GM12878 (cell line): ENCODE measurements around the gene FABP6. TPM values are rescaled to one million over a fixed set of nuclear protein-coding genes. Genes with fewer than 3 reads are reported as not detected.

Experiments
- ATAC-seq: fragments of 200-7000 bp; cut with Tn5 transposase; 3 replicates; pipeline ENCODE4 v1.9.1; 2020; ENCODE audit warnings: mild to moderate bottlenecking, moderate library complexity
- BruUV-seq: library from RNA; stranded (reverse); fragments of 400-500 nt; replicated peaks from 2 replicates; lab custom pipeline; 2021; lab: Mats Ljungman, UMichigan
- CTCF ChIA-PET: fragments of 300-600 bp; sonication (Branson Sonifier 250); formaldehyde crosslinking; extraction: SDS; loops from one replicate; lab custom pipeline; 2021; ENCODE audit warnings: inconsistent platforms; lab: Yijun Ruan, JAX
- POLR2A ChIA-PET: fragments of 350-600 bp; formaldehyde crosslinking; extraction: SDS; loops from one replicate; lab custom pipeline; 2021; ENCODE audit warnings: inconsistent platforms; lab: Charles Lee
- RAD21 ChIA-PET: fragments of 300-600 bp; sonication (Branson Sonifier 250); formaldehyde crosslinking; loops from one replicate; lab custom pipeline; 2023; ENCODE audit warnings: antibody characterized with exemption; ENCODE audit not compliant: unreplicated experiment; lab: Charles Lee
- SMC1A ChIA-PET: fragments of 300-600 bp; sonication (Branson Sonifier 250); formaldehyde crosslinking; loops from one replicate; lab custom pipeline; 2023; ENCODE audit not compliant: unreplicated experiment, uncharacterized antibody; lab: Charles Lee
- DNase-seq: peaks from one replicate; pipeline ENCODE4 v3.0.0-alpha.2; 2011; ENCODE audit warnings: low read depth, low spot score
- FAIRE-seq: peaks from 3 replicates; lab custom pipeline; 2011; peaks lifted over from hg19 to GRCh38; lab: Jason Lieb, UNC
- H2AFZ ChIP-seq: 2 replicates; pipeline ENCODE4 v1.6.0; 2011; ENCODE audit warnings: low read depth, low read length, control low read depth; ENCODE audit not compliant: control insufficient read depth
- H3K27ac ChIP-seq: 2 replicates; pipeline ENCODE4 v1.5.1; 2011; ENCODE audit warnings: control low read depth; ENCODE audit not compliant: control insufficient read depth, insufficient read depth
- H3K27me3 ChIP-seq, 2 experiments: replicated peaks in 1 of 2; 2 replicates each; pipeline versions ENCODE4 v1.6.0 to v1.6.1; 2011; ENCODE audit warnings: low read length in 1 of 2; ENCODE audit not compliant: control insufficient read depth in 2 of 2, insufficient read depth in 2 of 2
- H3K36me3 ChIP-seq, 2 experiments: 2 replicates each; pipeline ENCODE4 v1.5.1; 2011; ENCODE audit warnings: low read length in 1 of 2; ENCODE audit not compliant: control insufficient read depth in 2 of 2, insufficient read depth in 2 of 2
- H3K4me1 ChIP-seq: 2 replicates; pipeline ENCODE4 v1.6.1; 2011; ENCODE audit warnings: mild to moderate bottlenecking, low read length, moderate library complexity, mixed read lengths; ENCODE audit not compliant: control insufficient read depth, insufficient read depth
- H3K4me2 ChIP-seq: 2 replicates; pipeline ENCODE4 v1.6.0; 2011; ENCODE audit warnings: control low read depth; ENCODE audit not compliant: control insufficient read depth, insufficient read depth
- H3K4me3 ChIP-seq: fragments of 200-600 bp; sonication (generic); 2 replicates; pipeline ENCODE4 v1.5.1; 2016
- H3K79me2 ChIP-seq: 2 replicates; pipeline ENCODE4 v1.6.0; 2011; ENCODE audit warnings: low read length; ENCODE audit not compliant: control insufficient read depth, insufficient read depth
- H3K9ac ChIP-seq: 2 replicates; pipeline ENCODE4 v1.8.0; 2011; ENCODE audit warnings: low read length, control low read depth, mixed read lengths; ENCODE audit not compliant: control insufficient read depth, insufficient read depth
- H3K9me3 ChIP-seq: replicated peaks from 3 replicates; pipeline ENCODE4 v1.5.1; 2011; ENCODE audit warnings: mild to moderate bottlenecking, low read length; ENCODE audit not compliant: control insufficient read depth, insufficient read depth
- H4K20me1 ChIP-seq: 2 replicates; pipeline ENCODE4 v1.6.0; 2011; ENCODE audit not compliant: control insufficient read depth, insufficient read depth
- ASH2L ChIP-seq: fragments of 300-600, 200-600 bp; sonication (generic); IDR thresholded peaks from 2 replicates; pipeline ENCODE4 v1.6.1; 2017; ENCODE audit warnings: low read depth, mild to moderate bottlenecking, borderline replicate concordance
- ATF7 ChIP-seq: fragments of 450-650 bp; IDR thresholded peaks from 2 replicates; pipeline ENCODE4 v1.6.1; 2016; ENCODE audit warnings: low read depth, mild to moderate bottlenecking
- BCL3 ChIP-seq: IDR thresholded peaks from 2 replicates; pipeline ENCODE4 v1.6.1; 2011; ENCODE audit warnings: borderline replicate concordance, low read depth, mild to moderate bottlenecking, moderate library complexity, low read length; ENCODE audit not compliant: insufficient read depth, poor library complexity, severe bottlenecking
- CBX3 ChIP-seq: fragments of 200-600 bp; sonication (generic); IDR thresholded peaks from 2 replicates; pipeline ENCODE4 v1.6.1; 2016; ENCODE audit warnings: low read depth, borderline replicate concordance
- CEBPZ ChIP-seq: fragments of 150-350 bp; IDR thresholded peaks from 2 replicates; pipeline ENCODE4 v1.6.1; 2016; ENCODE audit warnings: low read depth, low read length
- DPF2 ChIP-seq: fragments of 450-650 bp; IDR thresholded peaks from 2 replicates; pipeline ENCODE4 v1.6.1; 2017; ENCODE audit warnings: mild to moderate bottlenecking
- FOXM1 ChIP-seq: IDR thresholded peaks from 2 replicates; pipeline ENCODE4 v1.6.1; 2012; ENCODE audit warnings: low read depth, mild to moderate bottlenecking, inconsistent platforms, low read length, moderate library complexity
- GATAD2B ChIP-seq: fragments of 450-650 bp; conservative IDR thresholded peaks from 2 replicates; pipeline ENCODE4 v1.6.1; 2017; ENCODE audit warnings: low read depth, mild to moderate bottlenecking, moderate library complexity
- MXI1 ChIP-seq: fragments of 150-350 bp; IDR thresholded peaks from 2 replicates; pipeline ENCODE4 v1.6.1; 2011; ENCODE audit warnings: low read depth, mild to moderate bottlenecking, inconsistent platforms, low read length, improper control_type of control experiment
- MYB ChIP-seq: fragments of 150-350 bp; IDR thresholded peaks from 2 replicates; pipeline ENCODE4 v1.6.1; 2014; ENCODE audit warnings: mild to moderate bottlenecking, low read depth, low read length, borderline replicate concordance
- NR2F1 ChIP-seq: fragments of 450-650 bp; conservative IDR thresholded peaks from 2 replicates; pipeline ENCODE4 v1.6.1; 2017; ENCODE audit warnings: mild to moderate bottlenecking
- SMAD5 ChIP-seq: IDR thresholded peaks from 2 replicates; pipeline ENCODE4 v1.6.1; 2016; ENCODE audit warnings: antibody characterized with exemption, low read depth
- SREBF2 ChIP-seq: IDR thresholded peaks from 2 replicates; pipeline ENCODE4 v1.6.1; 2012; ENCODE audit warnings: mild to moderate bottlenecking, low read length
- TCF12 ChIP-seq: IDR thresholded peaks from 2 replicates; pipeline ENCODE4 v1.6.1; 2011; ENCODE audit warnings: low read depth, mild to moderate bottlenecking, low read length
- TCF3 ChIP-seq: IDR thresholded peaks from 2 replicates; pipeline ENCODE4 v1.6.1; 2012; ENCODE audit warnings: low read depth, mild to moderate bottlenecking, low read length, borderline replicate concordance; ENCODE audit not compliant: insufficient read depth
- USF2 ChIP-seq: IDR thresholded peaks from 2 replicates; pipeline ENCODE4 v1.6.1; 2011; ENCODE audit warnings: low read depth, low read length, improper control_type of control experiment, borderline replicate concordance
- ZBTB33 ChIP-seq: fragments of 450-650 bp; IDR thresholded peaks from 2 replicates; pipeline ENCODE4 v1.6.1; 2017; ENCODE audit warnings: mild to moderate bottlenecking
- ZNF207 ChIP-seq: fragments of 450-650 bp; IDR thresholded peaks from 2 replicates; pipeline ENCODE4 v1.6.1; 2014; ENCODE audit warnings: antibody characterized with exemption, mild to moderate bottlenecking, borderline replicate concordance
- ZSCAN29 ChIP-seq: fragments of 450-650 bp; IDR thresholded peaks from 2 replicates; pipeline ENCODE4 v1.6.1; 2017; ENCODE audit warnings: mild to moderate bottlenecking, moderate library complexity
- WGBS: methylation state at CpG from one replicate; pipeline ENCODE4 v1.1.6; 2016; ENCODE audit warnings: low lambda C conversion rate; ENCODE audit not compliant: insufficient replicate concordance, insufficient coverage; ENCODE audit errors: missing lambda C conversion rate; 5-methylcytosine and 5-hydroxymethylcytosine counted together
- in situ Hi-C: fragments of 300-500 bp; cut with MboI; formaldehyde crosslinking; loops from 9 replicates; pipeline ENCODE4 v1.14.3; 2018; ENCODE audit warnings: mixed read lengths
- intact Hi-C: fragments of 100-400 bp; cut with micrococcal nuclease; formaldehyde crosslinking; loops from one replicate; pipeline ENCODE4 v1.14.2; 2022; ENCODE audit not compliant: unreplicated experiment
- polyA plus RNA-seq, 11 experiments: library from polyadenylated mRNA; depleted of rRNA in 4 of 11; unstranded in 6 of 11; stranded (reverse) in 5 of 11; fragments of >200 nt; fragmentation: Nextera tagmentation in 4 of 11; fragmentation: Illumina TruSeq in 1 of 11; extraction: Ambion mirVana in 4 of 11; extraction: Trizol in 1 of 11; gene quantifications; 1 replicate in 1 of 11; 2 replicates in 10 of 11; pipeline versions ENCODE4 v1.2.1 to v1.2.3, GENCODE V29; 2011 to 2016; ENCODE audit warnings: inconsistent platforms in 2 of 11, missing spikeins in 2 of 11, low read depth in 1 of 11
- total RNA-seq, 4 experiments: library from RNA; depleted of rRNA in 3 of 4; stranded (reverse); fragments of >200 nt in 3 of 4; fragmentation: Illumina TruSeq in 1 of 4; extraction: Trizol in 1 of 4; gene quantifications; 2 replicates each; pipeline versions ENCODE4 v1.2.1 to v1.2.3, GENCODE V29; 2013 to 2021

FABP6 gene
- total and polyA plus RNA-seq, 10 of the 15 experiments (the other 5 are each of a cell fraction or from before 2014, with no cell fraction given): 0.66 to 8.1 (median 2.4) TPM

GRCh38 chr5:160213537-160213936, 15.8 kb upstream of the FABP6 start:
- no TSS peak for BruUV-seq
- Histone ChIP-seq H3K4me3 (no peak overlapping the region), H3K9me3 (no peaks in the 10 kb centered on the region), H3K9ac (no peak overlapping the region), H3K27me3 (no peaks in the 10 kb centered on the region), H3K36me3 (no peaks in the 10 kb centered on the region), H3K4me1 (no peaks in the 10 kb centered on the region), H4K20me1 (no peaks in the 10 kb centered on the region), H2AFZ (no peak overlapping the region), H3K27ac (no peak overlapping the region), H3K4me2 (no peak overlapping the region), H3K79me2 (no peaks in the 10 kb centered on the region)
- SMC1A ChIA-PET: interaction anchor here (1.4 to 1.6 kb wide), 2 partner anchors 19 to 192 kb away, joined by 3 to 6 read pairs; no protein-coding TSS in a partner anchor
- ATAC-seq (peak; percentile 66), DNase-seq (no peak), FAIRE-seq (no peak)
- CTCF ChIA-PET: interaction anchor here (0.9 to 1.6 kb wide), 3 partner anchors 11 to 29 kb away, joined by 3 to 4 read pairs (median 4); no protein-coding TSS in a partner anchor
- in situ Hi-C loops: no loop called here
- POLR2A ChIA-PET: no interaction called here
- TF ChIP-seq TCF12 (no peak), ZSCAN29 (no peak), CEBPZ (no peak), DPF2 (no peak), GATAD2B (no peak), ZBTB33 (no peak), MYB (no peak), TCF3 (no peak), BCL3 (no peak), ASH2L (no peak), CBX3 (no peak), MXI1 (no peak), NR2F1 (no peak), USF2 (no peak), ZNF207 (no peak), SREBF2 (no peak), ATF7 (no peak), SMAD5 (no peak), FOXM1 (no peak)
- intact Hi-C loops: no loop called here
- RAD21 ChIA-PET: interaction anchor here (0.9 kb wide), 1 partner anchor 192 kb away, joined by 3 read pairs; no protein-coding TSS in a partner anchor
- WGBS: 34% methylated on average over 5 of the region's 5 CpGs
